ENCODE data around the gene KRT13.

KRT13 gene

DNA sequence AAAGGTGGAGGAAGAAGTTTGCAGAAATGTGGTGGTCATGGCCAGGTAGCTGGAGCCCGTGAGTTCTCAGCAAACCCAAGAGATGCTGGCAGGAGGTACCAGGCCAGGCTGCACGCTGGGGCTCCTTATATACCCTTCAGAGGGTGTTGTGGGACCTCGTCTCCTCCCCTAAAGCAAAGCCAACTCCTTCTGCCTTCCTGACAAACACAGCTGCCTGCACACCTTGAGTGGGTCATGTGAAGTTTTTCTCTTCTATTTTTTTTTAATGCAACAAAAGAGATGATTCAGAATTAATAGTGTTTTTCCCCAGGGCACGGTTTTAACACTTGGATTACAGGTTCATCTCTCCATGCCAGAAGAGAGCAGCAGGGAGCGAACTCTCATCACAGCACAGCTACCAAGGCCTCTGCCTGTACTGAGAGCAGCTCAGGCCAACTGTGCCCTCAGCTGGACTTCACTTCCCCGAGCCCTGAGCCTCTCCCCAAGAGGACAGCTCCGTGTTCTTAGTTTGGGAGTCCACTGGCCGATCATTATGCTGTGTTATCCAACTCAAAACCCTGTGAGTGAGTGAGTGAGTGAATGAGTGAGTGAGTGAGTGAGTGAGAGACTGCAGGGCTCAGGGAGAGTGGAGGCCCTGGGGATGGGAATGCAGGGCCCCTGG, 13.5 kb upstream of the KRT13 start, which contains the start of gene KRT15:
TSS of gene KRT15 (minus strand) at position 102 of the 661 bp plus-strand sequence. CDS start at position 39, 63 bp downstream.
- no peak for DNase-seq

DNA sequence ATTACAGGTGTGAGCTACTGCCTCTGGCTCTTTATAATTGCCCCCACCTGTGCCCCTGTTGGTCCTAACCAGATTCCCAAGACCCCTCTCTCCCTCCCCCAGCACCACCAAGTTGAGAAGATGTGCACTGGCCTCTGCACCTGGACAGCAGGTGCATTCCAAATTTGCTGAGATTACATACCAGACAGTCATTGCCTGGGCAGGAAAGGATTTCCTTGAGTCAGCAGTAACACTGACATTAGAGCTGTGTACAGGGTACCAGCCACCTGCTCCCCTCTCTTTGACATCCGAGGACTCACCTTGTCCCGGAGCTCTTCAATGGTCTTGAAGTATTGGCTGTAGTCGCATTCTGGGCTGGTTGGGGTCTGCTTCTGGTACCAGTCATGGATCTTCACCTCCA, 12.6 kb upstream of the KRT13 start:
- no peak for DNase-seq

DNA sequence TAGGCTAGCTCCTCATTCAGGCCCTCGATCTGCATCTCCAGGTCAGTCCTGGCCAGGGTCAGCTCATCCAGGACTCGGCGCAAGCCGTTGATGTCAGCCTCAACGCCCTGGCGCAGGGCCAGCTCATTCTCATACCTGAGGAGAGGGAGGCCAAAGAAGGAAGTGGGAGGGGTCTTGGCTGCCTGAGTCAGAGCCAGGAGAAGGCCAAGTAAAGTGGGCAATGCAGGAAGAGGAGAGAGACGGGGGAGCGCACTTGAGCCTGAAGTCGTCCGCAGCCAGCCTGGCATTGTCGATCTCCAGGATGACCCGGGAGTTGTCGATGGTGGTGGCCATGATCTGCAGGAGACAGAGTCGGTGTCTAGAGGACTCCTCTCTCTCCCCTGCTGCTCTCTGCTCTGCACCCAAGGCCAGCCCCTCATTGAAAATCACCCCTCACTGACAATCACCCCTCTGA, 11.4 kb upstream of the KRT13 start:
- DNase-seq: no peak

DNA sequence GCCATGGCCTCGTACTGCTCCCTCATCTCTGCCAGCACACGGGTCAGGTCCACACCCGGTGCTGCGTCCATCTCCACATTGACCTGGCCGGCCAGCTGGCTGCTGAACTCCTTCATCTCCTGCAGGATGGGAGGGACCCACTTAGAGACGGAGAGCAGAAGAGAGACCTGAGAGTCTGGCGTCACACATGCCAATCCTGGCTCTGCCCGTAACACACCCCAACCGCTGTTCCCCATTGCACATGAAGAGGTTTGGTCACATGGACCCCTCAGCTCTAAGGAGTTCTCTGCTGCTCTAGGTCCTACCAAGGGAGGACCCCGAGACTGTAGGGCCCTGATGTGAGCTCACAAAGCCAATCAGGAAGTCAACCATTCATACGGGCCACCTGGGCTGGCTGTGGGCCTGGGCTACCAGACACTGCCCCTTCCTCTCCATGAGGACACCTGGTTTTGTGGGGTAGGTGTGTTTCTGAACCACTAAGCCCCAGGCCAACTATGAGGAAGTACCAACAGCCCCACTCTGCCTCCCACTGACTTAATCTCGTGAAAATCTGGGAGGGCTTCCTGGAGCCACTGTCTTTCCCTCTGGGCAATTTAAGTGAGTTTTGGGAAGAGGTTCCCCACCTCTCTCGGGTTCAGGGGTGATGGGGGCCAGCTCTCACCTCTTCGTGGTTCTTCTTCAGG, 10.9 kb upstream of the KRT13 start:
- no peak for DNase-seq

DNA sequence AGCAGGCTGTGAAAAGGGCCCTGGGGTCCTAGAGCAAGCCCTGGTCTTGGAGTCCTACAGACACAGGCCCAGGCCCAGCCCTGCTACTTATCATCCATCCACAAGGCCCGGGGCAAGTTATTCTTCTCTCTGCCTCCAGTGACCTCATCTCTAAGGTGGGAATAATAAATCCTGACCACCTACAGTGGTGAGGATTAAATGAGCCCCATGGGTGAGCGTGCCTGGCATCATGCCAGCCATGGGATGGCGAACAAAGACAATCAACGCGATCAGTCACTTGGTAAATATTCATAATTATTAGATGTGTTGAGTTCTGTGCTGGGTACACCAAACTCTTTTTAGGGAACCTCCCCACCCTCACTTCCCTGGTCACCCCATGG, 7.7 kb upstream of the KRT13 start:
- DNase-seq: no peak

DNA sequence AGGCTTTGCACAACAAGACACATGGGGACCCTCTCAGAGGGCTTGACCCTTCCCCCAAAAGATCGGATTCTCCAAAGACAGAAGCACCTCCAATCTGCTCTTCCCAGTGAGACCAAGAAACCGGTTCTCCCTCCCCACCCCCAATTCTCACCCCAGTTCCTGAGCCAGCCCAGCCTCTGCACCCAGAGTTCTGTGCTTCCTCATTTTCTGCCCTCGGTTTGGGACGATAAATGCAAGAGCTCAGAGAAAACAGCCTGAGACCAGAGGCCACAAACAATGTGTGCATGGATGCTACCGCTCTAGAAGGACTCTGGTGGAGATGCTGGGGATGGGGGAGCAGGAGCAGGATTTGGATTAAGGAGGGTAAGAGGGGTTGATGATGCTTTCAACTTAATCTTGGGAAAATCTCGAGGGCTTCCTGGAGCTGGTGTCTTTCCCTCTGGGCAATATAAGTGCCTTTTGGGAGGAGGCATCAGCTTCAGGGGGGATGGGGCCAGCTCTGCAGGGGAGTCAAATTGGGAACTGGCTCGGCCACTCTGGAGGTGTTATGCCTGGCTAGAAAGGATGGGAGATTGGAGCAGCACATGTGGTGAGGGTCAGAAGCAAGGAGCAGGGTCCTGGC, 7.2 kb upstream of the KRT13 start:
- DNase-seq: no peak

DNA sequence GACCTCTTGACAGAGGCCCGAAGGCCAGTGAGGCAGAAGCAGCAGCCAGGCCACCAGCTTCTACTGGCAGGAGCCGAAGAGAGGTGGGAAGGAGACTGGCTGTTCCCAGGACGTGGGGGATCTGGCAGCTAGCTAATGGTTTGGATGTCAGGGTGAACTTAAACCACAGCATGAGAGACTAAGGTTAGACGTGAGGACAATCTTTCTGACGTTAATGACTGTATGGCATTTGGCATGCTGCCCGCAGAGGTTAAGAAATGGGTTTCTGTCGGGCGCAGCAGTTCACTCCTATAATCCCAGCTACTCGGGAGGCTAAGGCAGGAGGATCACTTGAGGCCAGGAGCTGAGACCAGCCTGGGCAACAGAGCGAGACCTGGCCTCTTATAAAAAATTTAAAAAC, 6.3 kb upstream of the KRT13 start:
- DNase-seq: no peak

DNA sequence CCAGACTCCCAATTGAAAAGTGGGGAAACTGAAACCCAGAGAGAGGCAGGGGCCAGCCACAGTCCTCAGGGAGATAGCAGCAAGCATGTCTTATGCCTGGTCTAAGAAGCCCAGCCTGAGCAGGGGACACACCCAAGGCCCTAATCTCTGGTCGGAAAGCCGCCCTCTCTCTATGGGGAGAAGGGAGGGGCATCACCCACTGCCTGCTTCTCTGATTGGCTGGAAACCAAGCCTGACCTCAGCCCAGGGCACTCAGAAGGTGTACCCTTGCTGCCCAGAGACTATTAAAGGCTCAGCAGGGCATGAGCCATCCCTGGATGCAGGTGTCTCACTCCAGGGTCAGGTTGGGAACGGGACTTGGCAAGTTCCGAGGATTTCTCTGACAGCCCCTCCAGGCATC, 5.7 kb upstream of the KRT13 start:
- DNase-seq: no peak

DNA sequence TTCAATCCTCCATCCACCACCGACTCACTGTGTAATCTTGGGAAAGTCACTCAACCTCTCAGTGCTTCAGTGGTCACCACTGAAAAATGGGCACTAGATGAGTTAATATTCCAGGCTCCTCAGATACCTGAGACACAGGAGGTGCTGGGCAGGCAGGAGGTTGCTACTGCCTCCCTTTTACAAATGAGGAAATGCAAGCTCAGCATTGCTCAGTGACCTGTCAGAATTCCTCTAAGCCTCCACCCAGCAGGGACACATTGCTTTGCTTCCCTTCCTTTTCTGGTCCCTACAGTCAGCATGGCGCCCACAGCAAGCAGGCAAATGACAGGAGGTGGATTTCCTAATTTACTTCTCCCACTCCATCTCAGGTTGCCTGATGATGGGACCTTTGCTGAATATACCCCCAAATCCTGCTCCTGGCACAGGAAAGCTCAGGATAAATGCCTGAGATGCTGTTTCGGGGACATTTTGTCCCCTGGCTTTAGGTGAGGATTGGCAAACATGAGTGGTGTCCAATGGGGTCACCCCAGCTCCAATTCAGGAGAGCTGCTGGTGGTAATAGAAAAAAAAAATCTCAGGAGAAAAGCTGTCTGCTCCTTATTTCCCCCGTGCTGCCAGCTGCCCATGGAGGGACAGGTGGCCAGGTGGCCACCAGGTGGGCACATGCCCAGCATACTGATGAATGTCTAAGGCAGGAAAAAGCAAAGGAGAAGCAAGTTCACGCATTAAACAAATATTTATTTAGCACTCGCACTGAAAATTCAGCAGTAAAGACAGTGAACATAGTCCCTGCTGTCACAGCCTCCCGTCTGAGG, 5.0 kb upstream of the KRT13 start:
- no peak for DNase-seq

DNA sequence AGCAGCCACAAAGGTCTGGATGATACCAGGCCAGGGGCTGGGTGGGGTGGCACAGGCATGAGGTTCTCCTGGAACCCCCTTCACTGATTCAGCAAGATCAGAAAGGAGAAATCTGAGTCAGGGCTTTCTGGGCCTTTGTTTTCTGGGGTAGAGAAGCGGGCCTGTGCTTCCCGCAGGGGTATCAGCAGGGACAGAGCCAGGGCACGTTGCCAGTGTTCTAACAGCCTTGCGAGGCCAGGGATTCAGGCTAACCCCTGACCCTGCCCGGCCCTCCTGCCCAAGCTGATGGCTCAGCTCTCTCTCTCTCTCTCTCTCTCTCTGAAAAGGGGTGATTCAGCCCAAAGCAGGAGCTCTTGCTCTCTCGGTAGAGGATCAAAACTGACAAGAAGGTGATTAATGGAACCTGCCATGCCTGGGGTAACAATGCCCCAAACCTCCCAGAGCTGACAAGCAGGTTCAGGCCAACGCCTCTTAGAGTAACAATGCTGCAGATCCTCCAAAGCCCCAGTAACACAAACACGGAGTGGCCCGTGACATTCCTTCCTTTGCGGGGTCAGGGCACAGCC, 2.0 kb upstream of the KRT13 start:
- DNase-seq: no peak

DNA sequence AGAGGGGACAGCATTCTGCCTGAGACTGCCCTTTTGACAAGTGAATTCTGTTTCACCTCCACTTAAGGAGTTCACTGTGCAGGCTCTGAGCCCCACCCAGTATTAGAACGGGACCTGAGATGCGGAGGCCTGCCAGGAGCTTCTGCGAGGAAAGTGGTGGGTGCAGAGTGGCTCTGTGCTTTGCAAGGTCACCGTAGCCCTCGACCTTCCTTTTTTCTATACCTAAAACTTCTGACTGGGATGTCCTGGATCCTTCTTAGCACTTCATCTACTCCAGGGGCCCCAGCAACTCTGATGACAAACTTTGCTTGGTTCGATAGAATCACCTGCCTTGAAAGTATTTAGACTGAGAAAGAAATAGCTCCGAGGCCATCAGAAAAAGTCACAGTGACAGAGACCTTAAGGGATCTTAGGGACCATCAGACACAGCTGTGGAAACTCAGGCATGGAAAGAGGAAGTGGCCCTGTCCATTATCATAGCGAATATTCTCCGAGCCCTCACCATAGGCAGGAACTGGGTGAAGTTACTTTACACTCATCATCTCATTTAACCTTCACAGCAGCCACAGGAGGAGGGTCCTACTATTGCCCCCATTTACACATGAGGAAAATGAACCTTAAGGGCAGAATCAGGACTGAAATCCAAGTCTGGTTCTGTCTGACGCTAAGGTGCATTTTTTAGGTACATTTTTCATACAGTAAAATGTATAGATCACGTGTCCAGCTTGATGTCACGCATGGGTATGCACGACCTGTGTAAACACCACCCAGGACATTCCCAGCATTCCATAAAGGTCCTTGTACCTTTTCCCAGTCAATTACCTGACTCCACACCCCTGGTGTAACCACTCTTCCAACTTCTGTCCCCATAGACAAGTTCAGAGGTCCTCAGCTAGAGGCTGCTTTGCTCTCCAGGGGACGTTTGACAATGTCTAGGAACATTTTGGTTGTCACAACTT, 676 bp upstream of the KRT13 start:
- DNase-seq: no peak

DNA sequence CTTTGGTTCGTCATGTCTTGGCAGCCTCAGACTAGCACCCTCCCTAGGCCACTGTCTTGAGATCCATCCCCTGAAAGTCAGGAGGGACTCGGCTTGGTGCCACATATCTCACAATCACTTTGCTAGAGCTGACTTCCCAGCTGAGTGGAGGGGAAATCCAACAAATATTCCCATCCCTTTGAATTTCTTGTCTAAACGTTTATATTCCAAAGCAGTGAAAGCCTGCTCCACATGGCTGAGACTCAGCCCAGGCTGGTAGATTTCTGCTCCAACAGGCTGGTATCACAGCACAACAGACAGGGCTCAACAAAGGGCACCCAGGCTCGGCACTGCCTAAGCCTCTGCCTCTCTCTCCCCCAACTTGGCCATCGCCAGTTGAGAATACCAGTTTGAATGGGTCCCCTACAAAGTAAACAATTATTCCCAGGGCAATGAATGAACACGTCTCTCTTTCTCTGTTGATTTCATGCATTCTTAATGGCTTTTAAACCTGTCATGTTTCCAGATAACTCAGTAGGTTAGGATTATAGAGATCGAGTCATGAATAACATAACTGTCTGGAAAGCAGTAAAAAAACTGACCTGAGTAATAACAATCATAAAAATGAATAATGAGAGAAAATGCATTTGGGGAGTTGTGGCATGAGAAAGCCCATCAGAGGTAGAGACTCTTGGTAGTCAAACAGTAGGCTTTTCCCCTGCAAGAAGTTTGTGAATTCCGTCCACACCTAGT, 1.0 kb downstream of the KRT13 start:
- no peak for DNase-seq

DNA sequence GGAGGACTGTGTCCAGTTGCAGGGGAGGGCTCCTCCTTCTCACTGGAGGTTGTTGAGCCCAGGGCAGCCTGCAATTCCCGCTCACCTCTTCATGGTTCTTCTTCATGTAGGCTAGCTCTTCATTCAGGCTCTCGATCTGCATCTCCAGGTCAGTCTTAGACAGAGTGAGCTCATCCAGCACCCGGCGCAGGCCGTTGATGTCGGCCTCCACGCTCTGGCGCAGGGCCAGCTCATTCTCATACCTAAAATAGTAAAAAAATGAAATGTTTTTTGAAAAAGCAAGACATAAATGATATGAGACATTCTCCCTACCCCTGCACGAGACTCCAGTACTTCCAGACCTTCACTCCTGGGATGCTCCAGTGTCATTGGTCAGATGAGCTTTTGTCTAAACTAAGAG, 2.2 kb downstream of the KRT13 start:
- DNase-seq: no peak

DNA sequence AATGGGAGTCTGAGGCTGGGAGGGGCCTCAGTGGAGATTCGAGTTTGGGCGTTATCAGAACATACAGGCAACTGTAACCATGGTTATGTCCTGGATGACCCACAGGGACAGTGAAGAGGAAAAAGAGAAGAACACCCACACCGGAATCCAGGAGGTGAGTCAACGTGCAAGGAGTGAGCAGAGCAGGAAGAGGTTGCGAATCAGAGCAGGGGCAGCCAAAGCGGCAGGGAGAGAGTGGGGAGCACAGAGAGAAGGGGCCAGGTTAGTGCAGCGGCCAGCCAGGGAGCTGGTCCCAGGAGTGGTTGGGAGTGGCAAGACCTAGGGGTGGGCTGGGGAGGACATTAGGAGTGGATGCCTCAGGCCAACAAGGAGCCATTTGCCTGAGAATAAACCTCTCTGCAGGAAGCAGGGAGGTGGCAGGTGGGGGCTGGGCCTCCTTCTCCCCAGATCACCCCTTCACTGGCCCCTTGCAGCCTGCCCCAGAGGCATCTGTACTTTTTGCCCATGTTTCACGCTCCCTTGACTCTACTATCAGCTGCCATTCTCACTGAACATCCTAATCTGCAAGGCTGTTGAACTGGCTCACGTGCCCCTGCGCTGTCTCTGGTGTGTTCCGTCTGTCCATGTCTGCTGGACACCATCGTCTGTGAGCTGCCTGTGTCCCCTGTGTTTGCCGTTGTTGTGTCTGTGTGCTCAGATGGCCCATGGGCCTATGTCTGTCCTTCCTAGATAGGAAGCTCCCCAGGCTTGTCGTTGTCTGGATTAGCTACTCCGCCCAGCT, 5.1 kb downstream of the KRT13 start:
- DNase-seq: peak; percentile 40

DNA sequence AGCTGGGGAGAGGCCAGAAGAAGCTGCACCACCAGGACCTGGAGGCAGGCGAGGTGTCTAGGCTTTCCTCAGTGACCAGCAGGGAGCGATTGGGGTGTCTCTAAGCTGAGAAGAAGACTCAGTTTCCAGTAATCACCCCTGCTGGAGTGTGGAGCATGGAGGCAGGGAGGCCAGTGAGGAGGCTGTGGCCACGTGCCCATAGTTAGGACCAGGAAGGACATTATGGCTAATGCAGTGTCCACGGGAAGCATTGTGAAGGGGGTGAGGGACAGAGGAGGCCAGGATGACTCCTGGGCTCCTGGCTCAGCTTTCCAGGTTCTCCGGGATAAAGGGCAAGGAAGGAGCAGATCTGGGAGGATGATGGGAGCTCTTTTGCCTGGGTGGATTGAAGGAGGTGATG, 5.7 kb downstream of the KRT13 start:
- no peak for DNase-seq

DNA sequence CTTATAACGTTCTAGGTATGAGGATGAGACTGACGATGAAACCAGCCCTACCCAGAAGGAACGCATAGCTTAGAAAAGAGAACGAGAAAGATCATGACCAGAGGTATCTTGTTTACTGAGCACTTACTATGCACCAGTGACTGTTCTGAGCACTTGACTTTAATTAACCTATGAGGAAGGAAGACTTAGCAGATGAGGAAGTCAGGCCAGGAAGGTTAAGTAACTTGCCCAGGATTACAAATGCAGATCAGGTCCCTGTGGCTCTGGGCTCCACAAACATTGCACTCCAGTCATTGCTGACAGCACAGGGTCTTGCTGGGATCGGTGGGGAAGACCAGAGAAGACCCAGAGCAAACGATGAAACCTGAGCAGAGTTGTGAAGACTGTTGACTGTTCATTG, 7.1 kb downstream of the KRT13 start:
- no peak for DNase-seq

DNA sequence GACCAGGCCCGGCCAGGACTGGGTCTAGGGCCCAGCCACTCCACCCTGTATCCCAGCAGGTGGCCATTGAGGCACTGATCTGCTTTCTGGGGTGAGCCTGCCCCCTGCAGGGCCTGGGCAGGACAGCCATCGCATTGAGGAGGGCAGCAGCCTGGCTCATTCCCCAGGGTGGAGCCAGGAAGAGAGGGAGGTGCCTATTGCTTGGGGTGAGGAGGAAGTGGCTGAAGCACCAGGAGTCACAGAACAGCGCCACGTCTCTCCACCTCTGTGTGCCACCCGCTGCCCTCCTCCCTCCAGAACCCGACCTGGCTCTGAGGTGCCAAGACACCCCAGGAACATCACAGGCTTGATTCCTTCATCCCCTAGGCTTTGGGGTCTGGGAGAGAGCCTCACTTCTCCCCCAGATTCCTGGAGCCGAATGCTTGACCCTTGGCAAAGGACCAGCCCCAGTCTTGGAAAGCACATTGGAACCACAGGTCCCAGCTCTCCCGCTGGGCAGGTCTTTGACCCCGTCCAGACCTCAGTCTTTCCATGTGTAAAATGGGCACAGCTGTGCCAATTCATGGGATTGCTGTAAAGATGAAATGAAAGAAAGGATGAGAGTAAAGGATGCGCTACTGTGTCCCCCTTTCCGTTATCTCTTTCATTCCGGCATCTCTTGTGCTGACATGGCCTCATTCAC, 8.5 kb downstream of the KRT13 start:
- DNase-seq: no peak

DNA sequence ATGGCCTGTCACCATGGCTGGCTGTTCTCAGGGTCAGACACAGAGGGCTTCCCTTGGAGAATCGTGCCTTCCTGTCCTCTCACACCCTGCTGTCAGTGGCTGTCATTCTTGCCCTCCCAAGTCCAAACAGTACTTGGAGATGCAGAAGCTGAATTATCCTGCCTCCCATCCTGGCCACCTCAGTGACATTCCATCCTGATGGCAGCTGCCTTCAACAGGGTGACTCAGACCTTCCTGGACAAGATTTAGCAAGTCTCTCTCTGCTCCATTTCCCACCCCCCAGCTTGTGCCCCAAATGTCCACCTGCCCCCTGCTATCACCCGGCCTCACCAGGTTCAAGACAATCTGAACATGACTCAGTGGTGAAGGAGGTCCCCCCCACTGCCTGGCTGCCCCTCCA, 10.9 kb downstream of the KRT13 start:
- no peak for DNase-seq

DNA sequence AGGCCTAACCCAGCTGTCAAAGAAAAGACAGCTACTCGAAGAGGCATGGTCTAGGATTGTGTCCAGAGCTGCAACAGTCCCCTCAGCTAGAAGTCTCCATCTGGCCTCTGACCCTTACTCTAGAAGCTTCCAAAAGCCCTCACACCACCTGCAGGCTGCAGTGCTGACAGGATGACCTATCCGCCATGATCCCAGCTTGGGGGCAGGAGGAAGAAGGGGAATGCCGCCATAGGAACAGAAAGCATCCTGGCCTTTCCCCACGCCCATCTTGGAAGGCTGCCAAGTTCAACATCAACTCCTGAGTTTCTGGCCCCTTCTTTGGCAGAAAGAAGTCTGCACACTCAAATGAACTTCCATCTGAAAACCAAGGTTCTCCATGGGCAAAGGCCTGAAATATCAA, 12.6 kb downstream of the KRT13 start:
- no peak for DNase-seq

DNA sequence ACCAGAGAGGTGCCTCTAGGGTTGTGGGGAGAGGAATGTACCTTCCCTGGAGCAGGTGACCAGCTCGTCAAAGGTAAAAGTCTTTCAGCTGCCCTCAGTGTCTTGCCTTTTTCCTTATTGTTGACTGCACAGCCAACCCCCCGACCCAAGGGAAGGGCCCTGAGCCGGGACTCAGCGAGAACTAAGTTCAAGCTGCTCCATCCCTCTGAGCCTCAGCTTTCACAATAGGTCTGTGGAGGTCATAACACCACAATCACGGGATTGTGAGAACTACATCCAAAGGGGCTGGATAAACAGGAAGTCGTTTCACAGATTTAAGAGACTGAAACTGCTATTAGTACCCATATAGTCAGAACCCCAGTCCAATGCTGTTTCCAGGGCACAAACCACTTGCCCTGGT, 13.1 kb downstream of the KRT13 start:
- DNase-seq: no peak
